ENCODE data around the gene LGALS4.

DNA sequence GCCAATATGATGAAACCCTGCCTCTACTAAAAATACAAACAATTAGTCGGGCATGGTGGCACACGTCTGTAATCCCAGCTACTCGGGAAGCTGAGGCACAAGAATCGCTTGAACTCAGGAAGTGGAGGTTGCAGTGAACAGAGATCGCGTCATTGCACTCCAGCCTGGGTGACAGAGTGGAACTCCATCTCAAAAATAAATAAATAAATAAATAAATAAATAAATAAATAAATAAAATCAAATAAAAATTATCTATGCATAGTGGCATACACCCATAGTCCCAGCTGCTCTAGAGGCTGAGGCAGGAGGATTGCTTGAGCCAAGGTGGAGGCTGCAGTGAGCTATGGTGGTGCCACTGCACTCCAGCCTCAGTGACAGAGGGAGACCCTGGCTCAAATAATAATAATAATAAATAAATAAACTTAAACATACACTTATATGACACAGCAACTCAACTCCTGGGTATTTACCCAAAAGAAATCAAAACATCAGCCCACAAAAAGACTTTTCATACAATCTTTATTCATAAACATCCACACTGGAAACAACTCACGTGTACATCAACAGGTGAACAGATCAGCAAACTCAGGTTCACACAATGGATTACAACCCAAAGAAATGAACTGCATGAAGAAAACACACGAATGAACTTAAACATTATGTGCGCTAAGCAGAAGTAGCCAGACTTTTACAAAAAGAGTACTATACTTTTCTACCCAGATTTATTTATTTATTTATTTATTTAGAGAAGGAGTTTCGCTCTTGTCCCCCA lies 46.3 kb downstream of the LGALS4 start:
- TF ChIP-seq, protein P1, sequence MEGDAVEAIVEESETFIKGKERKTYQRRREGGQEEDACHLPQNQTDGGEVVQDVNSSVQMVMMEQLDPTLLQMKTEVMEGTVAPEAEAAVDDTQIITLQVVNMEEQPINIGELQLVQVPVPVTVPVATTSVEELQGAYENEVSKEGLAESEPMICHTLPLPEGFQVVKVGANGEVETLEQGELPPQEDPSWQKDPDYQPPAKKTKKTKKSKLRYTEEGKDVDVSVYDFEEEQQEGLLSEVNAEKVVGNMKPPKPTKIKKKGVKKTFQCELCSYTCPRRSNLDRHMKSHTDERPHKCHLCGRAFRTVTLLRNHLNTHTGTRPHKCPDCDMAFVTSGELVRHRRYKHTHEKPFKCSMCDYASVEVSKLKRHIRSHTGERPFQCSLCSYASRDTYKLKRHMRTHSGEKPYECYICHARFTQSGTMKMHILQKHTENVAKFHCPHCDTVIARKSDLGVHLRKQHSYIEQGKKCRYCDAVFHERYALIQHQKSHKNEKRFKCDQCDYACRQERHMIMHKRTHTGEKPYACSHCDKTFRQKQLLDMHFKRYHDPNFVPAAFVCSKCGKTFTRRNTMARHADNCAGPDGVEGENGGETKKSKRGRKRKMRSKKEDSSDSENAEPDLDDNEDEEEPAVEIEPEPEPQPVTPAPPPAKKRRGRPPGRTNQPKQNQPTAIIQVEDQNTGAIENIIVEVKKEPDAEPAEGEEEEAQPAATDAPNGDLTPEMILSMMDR (IDR thresholded peaks at IDR 0.05; ENCODE audit: low read depth, low read length, poor library complexity, severe bottlenecking): no peak
- no peak for TF ChIP-seq EZH2phosphoT487 (IDR thresholded peaks at IDR 0.05; ENCODE audit: borderline replicate concordance, low read length)

Data from DOHH2 (cell line).